Measurements from ENCODE around the gene RBMS3.

DNA sequence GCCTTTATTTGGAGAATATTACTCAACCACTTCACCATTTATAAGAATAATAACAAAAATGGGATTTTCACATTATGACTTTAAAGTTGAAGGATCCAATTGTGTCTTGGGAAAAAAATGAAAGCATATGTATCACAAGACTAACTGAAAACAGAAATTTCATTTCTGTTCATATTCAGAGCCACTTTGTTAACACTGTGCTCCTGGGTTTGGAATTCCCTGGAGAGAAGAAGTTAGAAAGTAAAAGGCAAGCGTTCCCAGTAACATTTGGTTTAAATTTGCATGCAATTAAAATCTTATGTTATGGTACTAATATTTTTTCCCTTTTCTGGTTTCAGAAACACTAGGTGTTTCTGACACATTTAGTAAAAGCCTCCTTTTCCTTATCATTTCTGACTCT, 230.8 kb downstream of the RBMS3 start:
- TF ChIP-seq, protein P1, sequence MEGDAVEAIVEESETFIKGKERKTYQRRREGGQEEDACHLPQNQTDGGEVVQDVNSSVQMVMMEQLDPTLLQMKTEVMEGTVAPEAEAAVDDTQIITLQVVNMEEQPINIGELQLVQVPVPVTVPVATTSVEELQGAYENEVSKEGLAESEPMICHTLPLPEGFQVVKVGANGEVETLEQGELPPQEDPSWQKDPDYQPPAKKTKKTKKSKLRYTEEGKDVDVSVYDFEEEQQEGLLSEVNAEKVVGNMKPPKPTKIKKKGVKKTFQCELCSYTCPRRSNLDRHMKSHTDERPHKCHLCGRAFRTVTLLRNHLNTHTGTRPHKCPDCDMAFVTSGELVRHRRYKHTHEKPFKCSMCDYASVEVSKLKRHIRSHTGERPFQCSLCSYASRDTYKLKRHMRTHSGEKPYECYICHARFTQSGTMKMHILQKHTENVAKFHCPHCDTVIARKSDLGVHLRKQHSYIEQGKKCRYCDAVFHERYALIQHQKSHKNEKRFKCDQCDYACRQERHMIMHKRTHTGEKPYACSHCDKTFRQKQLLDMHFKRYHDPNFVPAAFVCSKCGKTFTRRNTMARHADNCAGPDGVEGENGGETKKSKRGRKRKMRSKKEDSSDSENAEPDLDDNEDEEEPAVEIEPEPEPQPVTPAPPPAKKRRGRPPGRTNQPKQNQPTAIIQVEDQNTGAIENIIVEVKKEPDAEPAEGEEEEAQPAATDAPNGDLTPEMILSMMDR (IDR thresholded peaks at IDR 0.05), result no peak
- TF ChIP-seq POLR2A (IDR thresholded peaks at IDR 0.05) (no peak), EP300 (IDR thresholded peaks at IDR 0.05; ENCODE audit: low read depth) (no peak), POLR2AphosphoS5 (IDR thresholded peaks at IDR 0.05) (no peak)
